HG03571 (cell line): ENCODE measurements around the gene STX7.

Experiments
- ATAC-seq: cut with Tn5 transposase; IDR thresholded peaks from one replicate; pipeline ENCODE4 v1.9.1; 2021; ENCODE audit not compliant: unreplicated experiment

The STX7 gene

GRCh38 chr6:132506869-132507808, 5.8 kb downstream of the STX7 start:
- ATAC-seq = no peak

- no peak for ATAC-seq
Measured at GRCh38 chr6:132506461-132506860, 6.5 kb downstream of the STX7 start.

- ATAC-seq = no peak
Measured at GRCh38 chr6:132505158-132505557, 7.8 kb downstream of the STX7 start.

- no peak for ATAC-seq
Measured at GRCh38 chr6:132504757-132505156, 8.2 kb downstream of the STX7 start.

- ATAC-seq = no peak
Measured at GRCh38 chr6:132499757-132500156, 13.2 kb downstream of the STX7 start.

- peak; percentile 55 for ATAC-seq
Measured at GRCh38 chr6:132498638-132499037, 14.3 kb downstream of the STX7 start.

- ATAC-seq = no peak
Measured at GRCh38 chr6:132496519-132497180, 16.3 kb downstream of the STX7 start.

GRCh38 chr6:132495604-132496079, 17.3 kb downstream of the STX7 start:
- ATAC-seq = peak; percentile 42

- ATAC-seq = no peak
Measured at GRCh38 chr6:132494954-132495353, 18.0 kb downstream of the STX7 start.

- ATAC-seq = no peak
Measured at GRCh38 chr6:132491881-132492280, 21.0 kb downstream of the STX7 start.

- no peak for ATAC-seq
Measured at GRCh38 chr6:132491303-132491702, 21.6 kb downstream of the STX7 start.

GRCh38 chr6:132490478-132491204, 22.3 kb downstream of the STX7 start:
- peak; percentile 48 for ATAC-seq

GRCh38 chr6:132490024-132490423, 22.9 kb downstream of the STX7 start:
- peak; percentile 39 for ATAC-seq

- no peak for ATAC-seq
Measured at GRCh38 chr6:132489376-132489775, 23.5 kb downstream of the STX7 start.

- no peak for ATAC-seq
Measured at GRCh38 chr6:132487762-132488161, 25.2 kb downstream of the STX7 start.

GRCh38 chr6:132484680-132485018, 28.3 kb downstream of the STX7 start:
- no peak for ATAC-seq

GRCh38 chr6:132483779-132484679, 28.9 kb downstream of the STX7 start:
- no peak for ATAC-seq

- ATAC-seq = no peak
Measured at GRCh38 chr6:132482581-132482980, 30.3 kb downstream of the STX7 start.

- no peak for ATAC-seq
Measured at GRCh38 chr6:132481189-132481588, 31.7 kb downstream of the STX7 start.

GRCh38 chr6:132479131-132479530, 33.8 kb downstream of the STX7 start:
- no peak for ATAC-seq
